Epithelial cell of esophagus (primary cell): ENCODE data around the gene DDX31.
A peak's percentile ranks its signal among the peaks of the same experiment; 100 is the strongest.

Experiments used
- DNase-seq: peaks from one replicate; pipeline ENCODE4 v3.0.0; 2010; ENCODE audit warnings: low read depth
- H3K4me3 ChIP-seq: 2 replicates; pipeline ENCODE4 v1.5.1; 2011; ENCODE audit warnings: mild to moderate bottlenecking, low read length, control low read depth
- CTCF ChIP-seq: IDR thresholded peaks from 2 replicates; pipeline ENCODE4 v1.5.1; 2011; ENCODE audit warnings: low read depth, mild to moderate bottlenecking, low read length, control low read depth, inconsistent platforms; ENCODE audit not compliant: insufficient read depth; ENCODE audit errors: missing control alignments

Gene DDX31

GRCh38 chr9:132663117-132663516 lies 6.7 kb downstream of the DDX31 start:
- no peak for DNase-seq
- H3K4me3 ChIP-seq: no peak overlapping the region

GRCh38 chr9:132662152-132662945 lies 7.4 kb downstream of the DDX31 start:
- DNase-seq: no peak
- no peak for TF ChIP-seq CTCF
- no peak overlapping the region for H3K4me3 ChIP-seq

More at GRCh38 chr9:132663117-132663516, 6.7 kb downstream of the DDX31 start:
- TF ChIP-seq CTCF: no peak

- no peak overlapping the region for H3K4me3 ChIP-seq
- DNase-seq: no peak
- no peak for TF ChIP-seq CTCF
These were observed 13.5 kb downstream of the DDX31 start for GRCh38 chr9:132656299-132656698.

GRCh38 chr9:132651259-132651658 lies 18.5 kb downstream of the DDX31 start:
- H3K4me3 ChIP-seq: no peak overlapping the region
- DNase-seq: peak; percentile 65
- TF ChIP-seq CTCF: peak; percentile 59

- no peak for DNase-seq
- no peak overlapping the region for H3K4me3 ChIP-seq
- TF ChIP-seq CTCF: no peak
These were observed 21.1 kb downstream of the DDX31 start for GRCh38 chr9:132648685-132649084.

GRCh38 chr9:132648283-132648682 lies 21.5 kb downstream of the DDX31 start:
- no peak for DNase-seq
- no peak for TF ChIP-seq CTCF
- no peak overlapping the region for H3K4me3 ChIP-seq

GRCh38 chr9:132647806-132648205 lies 22.0 kb downstream of the DDX31 start:
- no peak for DNase-seq
- H3K4me3 ChIP-seq: no peak overlapping the region
- no peak for TF ChIP-seq CTCF
